Thyroid gland (tissue), 4 donors: ENCODE results near the gene REEP1.

ENCODE experiments used
- POLR2A ChIP-seq, 2 donors: fragments of 450-650 bp; IDR thresholded peaks; one replicate each; pipeline ENCODE4 v1.6.1; 2017; ENCODE audit warnings: antibody characterized with exemption in 2 of 2, mild to moderate bottlenecking in 2 of 2, moderate library complexity in 1 of 2
- TF ChIP-seq, protein P1 (sequence below), 6 experiments: fragments of 200-600 bp in 3 of 6; fragments of 450-650 bp in 3 of 6; sonication (generic) in 3 of 6; IDR thresholded peaks; one replicate each; pipeline ENCODE4 v1.5.1; 2016 to 2019; ENCODE audit warnings: antibody characterized with exemption in 6 of 6, mild to moderate bottlenecking in 2 of 6, inconsistent platforms in 1 of 6, moderate library complexity in 1 of 6

DNA sequence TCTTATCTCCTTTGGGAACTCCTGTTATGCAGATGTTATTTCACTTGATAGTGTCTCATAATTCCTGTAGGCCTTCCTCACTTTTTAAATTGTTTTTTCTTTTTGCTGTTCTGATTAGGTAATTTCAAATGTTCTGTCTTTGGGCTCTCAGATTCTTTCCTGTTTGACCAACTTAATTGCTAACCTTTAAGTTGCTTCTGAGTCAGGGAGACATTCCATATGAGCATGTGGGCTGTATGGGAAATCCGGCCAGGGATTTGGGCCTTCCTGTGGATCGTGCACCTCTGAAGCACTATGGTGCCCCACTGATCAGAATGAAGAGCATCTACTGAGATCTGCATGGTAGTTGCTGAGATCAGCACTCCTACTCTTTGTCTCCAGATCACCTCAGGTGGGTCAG lies 44.7 kb upstream of the REEP1 start:
- TF ChIP-seq POLR2A (IDR thresholded peaks at IDR 0.05): no peak
- TF ChIP-seq, protein P1, sequence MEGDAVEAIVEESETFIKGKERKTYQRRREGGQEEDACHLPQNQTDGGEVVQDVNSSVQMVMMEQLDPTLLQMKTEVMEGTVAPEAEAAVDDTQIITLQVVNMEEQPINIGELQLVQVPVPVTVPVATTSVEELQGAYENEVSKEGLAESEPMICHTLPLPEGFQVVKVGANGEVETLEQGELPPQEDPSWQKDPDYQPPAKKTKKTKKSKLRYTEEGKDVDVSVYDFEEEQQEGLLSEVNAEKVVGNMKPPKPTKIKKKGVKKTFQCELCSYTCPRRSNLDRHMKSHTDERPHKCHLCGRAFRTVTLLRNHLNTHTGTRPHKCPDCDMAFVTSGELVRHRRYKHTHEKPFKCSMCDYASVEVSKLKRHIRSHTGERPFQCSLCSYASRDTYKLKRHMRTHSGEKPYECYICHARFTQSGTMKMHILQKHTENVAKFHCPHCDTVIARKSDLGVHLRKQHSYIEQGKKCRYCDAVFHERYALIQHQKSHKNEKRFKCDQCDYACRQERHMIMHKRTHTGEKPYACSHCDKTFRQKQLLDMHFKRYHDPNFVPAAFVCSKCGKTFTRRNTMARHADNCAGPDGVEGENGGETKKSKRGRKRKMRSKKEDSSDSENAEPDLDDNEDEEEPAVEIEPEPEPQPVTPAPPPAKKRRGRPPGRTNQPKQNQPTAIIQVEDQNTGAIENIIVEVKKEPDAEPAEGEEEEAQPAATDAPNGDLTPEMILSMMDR (IDR thresholded peaks at IDR 0.05): no peak
